ENCODE measurements around the gene L1CAM.

The L1CAM gene, protein sequence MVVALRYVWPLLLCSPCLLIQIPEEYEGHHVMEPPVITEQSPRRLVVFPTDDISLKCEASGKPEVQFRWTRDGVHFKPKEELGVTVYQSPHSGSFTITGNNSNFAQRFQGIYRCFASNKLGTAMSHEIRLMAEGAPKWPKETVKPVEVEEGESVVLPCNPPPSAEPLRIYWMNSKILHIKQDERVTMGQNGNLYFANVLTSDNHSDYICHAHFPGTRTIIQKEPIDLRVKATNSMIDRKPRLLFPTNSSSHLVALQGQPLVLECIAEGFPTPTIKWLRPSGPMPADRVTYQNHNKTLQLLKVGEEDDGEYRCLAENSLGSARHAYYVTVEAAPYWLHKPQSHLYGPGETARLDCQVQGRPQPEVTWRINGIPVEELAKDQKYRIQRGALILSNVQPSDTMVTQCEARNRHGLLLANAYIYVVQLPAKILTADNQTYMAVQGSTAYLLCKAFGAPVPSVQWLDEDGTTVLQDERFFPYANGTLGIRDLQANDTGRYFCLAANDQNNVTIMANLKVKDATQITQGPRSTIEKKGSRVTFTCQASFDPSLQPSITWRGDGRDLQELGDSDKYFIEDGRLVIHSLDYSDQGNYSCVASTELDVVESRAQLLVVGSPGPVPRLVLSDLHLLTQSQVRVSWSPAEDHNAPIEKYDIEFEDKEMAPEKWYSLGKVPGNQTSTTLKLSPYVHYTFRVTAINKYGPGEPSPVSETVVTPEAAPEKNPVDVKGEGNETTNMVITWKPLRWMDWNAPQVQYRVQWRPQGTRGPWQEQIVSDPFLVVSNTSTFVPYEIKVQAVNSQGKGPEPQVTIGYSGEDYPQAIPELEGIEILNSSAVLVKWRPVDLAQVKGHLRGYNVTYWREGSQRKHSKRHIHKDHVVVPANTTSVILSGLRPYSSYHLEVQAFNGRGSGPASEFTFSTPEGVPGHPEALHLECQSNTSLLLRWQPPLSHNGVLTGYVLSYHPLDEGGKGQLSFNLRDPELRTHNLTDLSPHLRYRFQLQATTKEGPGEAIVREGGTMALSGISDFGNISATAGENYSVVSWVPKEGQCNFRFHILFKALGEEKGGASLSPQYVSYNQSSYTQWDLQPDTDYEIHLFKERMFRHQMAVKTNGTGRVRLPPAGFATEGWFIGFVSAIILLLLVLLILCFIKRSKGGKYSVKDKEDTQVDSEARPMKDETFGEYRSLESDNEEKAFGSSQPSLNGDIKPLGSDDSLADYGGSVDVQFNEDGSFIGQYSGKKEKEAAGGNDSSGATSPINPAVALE

DNA sequence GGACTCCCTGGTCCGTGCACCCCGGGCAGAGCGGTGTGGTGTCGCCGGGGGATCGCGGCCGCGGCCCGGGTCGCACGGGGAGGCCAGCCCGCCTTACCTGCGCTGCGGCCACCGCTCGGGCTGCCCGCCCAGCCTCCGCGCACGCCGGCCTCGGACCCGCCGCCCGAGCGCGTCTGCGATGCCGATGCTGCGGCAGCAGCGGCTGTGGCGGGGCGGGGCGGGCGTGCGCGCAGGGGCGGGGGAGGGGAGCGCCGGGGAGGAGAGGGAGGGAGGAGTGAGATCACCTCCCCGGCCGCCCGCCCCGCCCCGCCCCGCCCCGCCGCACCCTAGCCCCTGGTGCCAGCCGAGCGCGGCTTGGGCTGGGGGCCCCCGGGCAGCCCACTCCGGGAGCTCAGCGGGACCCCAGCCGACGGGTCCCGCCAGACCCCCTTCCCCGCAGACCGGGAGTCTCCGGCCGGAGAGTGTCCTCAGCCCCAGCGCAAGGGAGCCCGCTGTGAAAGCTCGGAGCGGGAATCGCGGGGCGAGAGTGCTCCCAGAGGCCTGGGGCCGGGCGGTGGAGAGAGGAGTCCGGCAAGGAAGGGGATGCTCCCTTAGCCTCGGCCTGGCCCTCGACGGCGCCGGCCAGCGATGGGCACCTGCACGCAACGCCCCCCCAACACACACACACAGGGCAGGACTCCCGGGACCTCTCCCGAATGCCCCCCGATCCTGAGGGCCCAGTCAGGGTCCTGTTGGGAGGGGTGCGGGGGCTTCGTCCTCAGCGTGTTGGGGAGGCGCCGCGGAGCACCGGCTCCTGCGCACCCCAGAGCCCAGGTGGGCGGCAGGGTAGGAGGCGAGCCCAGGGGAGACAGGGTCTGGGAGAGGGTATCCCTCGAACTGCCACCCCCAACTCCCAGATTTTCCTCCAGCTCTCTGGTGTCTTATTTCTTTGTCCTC lies at the start of gene L1CAM:
Gene L1CAM (minus strand): TSS at position 206 of the 936 bp plus-strand sequence. CDS start 10,337 bp downstream, outside the sequence.
- DNase-seq: no peak

DNA sequence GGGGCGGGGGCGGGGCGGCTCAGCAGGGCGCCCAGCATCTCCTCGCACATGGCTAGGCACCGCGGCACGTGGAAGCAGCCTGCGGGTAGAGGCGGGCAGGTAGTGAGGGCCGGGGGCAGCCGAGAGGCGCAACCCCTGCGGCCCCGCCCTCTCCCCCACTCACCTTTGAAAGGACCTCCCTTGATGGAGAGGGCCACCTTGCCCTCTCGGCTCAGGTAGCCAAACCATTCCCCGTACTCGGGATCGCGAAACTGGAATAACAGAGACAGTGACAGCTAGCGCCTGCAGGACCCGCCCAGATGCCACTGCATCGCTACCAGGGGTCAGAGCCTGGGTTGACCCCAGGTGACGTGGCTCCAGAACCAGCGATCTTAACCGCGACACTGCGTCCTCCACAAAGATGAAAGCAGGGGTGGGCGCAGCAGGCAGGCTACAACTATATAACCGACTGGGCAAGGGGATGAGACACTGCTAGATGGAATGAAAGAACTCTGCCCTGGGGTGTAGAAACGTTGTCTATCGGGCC lies 49.4 kb upstream of the L1CAM start:
- DNase-seq: no peak

DNA sequence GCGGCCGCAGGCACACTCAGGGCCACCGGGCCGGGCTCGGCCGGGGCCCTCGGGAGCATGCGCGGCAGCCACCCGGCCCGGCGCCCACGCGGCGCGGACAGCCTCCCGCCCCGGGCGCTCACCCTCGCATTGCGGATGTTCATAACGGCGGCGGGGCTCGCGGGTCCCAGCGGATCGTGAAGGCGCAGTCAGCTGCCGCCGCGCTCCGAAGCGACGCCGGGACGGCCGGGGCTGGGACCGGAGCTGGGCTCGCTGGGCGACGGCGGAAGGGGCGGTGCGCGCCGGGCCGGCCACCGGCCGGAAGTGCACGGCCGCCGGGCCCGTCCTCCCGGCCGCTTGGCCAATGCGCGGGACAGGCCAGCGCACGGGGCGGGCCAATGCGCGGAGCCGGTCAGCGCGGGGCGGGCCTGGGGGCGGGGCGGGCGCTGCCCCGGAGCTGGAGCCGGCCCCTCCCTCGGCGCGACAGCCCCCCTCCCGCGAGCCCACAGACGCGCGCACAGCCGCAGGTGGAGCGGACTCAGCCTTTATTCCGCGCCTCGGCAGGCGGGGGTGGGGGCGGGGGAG lies 48.9 kb upstream of the L1CAM start, which contains the start of gene NAA10:
Gene NAA10 (minus strand): TSS at position 276 of the 564 bp plus-strand sequence. CDS start 133 bp downstream, at position 143.
- DNase-seq: peak; percentile 79

DNA sequence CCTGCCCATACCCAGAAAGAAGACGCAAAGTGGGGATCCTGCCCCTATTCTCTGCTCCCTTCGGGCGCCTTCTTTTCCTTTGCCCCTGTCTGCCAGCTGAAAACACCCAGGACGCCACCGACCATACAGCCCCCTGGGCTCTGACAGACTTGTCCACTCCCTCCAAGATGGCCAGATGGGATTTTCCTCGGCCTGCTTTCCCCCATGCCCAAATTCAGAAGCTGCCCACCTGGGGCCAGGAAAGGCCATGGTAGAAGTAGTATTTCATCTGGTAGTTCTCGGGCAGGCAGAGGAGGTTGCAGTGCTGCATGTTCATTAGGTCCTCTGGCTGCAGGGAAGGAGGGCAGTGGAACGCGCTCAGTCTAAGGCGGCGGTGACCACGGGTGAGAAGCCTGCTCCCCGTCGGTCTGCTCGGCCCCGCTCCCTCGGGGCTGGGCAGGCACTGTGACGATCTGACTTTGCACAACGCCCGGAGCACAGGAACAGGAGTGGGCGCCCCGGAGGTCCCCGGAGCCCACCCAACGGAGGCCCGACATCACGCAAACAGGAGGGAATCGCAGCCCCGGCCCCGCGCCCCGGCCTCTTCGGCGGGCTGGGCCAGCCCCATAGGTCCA lies 48.3 kb upstream of the L1CAM start:
- DNase-seq: no peak

DNA sequence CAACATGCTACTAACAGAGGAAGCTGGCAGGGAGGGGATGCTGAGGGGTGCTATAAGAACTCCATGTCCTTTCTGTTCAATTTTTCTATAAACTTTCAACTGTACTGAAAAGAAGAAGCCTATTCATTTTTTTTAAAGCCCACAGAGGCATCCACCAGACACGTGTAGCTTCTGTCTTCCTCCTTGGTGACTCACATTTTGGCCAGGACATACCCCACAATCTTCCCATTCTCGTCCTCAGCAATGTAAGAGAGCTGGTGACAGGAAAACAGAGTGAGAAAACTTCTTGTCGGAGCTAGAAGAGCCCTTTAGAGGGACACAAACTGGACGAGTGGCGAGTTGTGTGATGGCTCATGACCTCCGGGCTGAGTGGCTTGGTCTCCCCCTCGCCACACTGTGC lies 47.8 kb upstream of the L1CAM start:
- no peak for DNase-seq

DNA sequence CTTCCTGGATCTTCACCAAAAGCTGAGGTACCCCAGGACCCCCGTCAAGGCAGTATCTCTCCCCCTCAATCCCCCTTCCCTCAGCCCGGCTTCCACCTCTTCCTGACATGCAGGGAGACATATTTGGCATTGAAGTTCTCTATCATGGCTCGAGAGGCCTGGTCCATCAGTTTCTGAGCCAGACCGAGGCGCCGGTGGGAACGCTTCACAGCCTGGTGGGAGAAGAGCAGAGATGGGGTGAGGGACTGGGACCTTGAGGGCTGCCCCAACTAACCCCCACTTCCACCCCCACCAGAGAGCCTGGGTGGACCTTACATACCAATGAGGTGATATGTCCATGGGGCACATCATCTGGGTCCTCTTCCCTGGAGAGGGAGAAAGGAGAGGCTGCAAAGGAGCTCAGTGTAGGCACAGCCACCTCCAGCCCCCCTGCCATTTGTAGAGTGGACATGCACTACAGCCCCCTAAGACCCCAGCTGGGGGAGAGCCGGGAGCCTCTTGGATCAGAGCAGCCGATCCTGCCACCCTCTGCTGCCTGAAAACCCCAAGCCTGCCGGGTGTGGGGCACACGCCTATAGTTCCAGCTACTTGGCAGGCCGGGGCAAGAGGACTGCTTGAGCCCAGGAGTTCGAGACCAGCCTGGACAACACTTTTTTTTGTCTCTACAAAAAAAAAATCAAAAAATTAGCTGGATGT lies 46.4 kb upstream of the L1CAM start:
- DNase-seq: no peak

DNA sequence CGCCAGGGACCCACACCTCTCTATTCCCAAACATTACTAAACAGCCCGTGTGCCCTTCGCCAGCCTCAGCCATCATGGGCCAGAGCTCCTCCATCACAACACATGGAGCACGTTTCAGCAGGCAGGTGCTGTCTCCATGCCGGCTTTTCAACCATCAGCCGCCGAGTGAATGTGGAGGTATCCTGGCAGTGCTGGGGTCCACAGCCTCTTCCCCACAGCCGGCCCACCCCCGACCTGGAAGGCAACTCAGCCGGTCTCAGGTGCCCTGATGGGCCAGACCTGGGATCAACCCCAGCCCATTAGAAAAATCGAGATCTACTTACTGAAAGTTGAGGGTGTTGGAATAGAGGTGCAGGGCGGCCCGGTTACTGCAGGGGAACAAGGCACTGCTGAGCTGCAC lies 45.8 kb upstream of the L1CAM start:
- no peak for DNase-seq

DNA sequence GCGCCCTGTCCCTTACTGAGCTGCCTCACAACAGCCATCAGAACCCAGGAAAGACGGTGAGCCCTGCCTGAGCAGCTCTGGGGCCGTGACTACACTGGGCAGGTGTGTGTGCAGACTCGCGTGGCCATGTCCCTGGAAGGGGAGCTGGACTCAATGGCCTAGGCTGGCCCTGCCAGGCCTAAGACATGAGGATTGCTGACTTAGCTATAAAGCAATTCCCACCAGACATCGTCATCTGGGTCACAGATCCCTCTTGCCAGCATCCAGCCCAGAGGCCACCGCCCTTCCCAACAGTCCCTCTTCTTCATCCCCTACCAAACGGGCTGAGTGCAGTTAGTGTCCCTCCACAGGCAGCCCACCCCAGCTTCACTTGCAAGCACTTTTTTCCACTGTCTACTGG lies 45.2 kb upstream of the L1CAM start:
- no peak for DNase-seq

DNA sequence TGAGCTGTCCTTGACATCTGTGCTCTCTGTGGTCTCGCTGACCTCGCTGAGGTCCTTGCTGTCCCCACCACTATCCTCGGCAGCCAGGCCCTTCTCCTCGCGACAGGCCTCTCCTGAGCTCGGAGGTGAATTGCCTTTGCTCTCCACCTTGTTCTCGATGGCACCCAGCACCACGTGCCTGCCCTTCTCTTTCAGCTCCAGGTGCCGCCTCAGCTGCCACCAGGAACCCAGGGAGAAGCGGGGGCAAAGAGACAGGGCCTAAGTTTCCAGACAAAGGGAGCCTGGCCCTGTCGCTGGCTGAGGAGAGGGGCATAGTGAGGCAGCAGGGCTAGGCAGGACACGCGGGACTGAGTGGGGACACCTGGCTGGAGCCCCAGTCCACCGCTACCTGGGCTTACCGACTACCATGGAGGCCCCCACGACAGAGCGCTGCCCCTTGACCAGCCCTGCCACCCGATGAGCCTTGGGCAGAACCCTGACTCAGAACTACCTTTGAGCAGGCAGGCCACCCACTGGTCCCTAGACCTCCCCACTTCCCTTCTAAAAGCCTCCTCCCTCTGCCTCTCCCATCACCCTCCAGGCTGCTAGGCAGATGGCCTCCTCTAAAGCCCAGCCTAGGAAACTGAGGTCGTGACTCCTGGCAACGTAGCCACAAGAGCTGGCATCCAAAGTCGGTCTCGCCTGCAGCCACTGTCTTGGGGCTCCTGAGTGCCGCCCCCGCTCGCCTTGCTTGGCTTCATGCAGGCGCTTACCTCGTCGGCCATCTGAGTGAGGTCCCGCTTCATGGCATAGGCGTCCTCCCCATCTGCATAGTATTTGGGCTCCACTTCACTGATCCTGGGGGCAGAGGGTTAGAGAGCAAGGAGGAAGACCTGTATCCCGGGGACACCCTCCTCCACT lies 44.3 kb upstream of the L1CAM start:
- no peak for DNase-seq

DNA sequence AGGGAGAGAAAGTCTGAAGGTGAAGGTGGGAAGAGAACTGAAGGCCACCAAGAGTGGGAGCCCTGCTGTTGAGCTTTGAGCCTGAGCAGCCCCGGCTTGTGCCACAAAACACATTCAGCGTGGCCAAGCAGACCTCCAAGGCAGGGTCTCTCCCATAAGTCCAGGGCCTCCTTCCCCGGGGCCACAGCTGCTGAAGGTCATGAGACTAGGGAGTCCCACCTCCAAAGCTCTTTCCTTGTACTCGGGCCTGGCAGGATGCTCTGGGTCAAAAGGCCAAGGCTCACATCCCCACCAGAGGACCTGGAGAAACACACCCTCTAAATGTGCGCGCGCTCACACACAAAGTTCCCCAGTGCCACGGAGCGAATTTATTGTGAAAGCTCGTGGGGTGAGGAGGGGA lies 43.6 kb upstream of the L1CAM start:
- no peak for DNase-seq

DNA sequence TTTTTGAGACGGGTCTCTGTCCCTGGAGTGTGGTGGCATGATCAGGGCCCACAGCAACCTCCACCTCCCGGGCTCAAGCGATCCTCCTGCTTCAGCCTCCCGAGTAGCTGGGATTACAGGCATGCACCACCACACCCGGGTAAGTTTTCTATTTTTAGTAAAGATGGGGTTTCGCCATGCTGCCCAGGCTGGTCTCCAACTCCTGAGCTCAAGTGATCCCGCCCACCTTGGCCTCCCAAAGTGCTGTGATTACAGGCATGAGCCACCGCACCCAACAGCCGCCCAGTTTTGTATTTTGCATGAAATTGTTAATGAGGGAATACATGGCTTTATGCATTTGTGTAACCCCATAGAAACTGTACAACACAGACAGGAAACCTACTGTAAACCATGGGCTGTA lies 42.9 kb upstream of the L1CAM start:
- no peak for DNase-seq

DNA sequence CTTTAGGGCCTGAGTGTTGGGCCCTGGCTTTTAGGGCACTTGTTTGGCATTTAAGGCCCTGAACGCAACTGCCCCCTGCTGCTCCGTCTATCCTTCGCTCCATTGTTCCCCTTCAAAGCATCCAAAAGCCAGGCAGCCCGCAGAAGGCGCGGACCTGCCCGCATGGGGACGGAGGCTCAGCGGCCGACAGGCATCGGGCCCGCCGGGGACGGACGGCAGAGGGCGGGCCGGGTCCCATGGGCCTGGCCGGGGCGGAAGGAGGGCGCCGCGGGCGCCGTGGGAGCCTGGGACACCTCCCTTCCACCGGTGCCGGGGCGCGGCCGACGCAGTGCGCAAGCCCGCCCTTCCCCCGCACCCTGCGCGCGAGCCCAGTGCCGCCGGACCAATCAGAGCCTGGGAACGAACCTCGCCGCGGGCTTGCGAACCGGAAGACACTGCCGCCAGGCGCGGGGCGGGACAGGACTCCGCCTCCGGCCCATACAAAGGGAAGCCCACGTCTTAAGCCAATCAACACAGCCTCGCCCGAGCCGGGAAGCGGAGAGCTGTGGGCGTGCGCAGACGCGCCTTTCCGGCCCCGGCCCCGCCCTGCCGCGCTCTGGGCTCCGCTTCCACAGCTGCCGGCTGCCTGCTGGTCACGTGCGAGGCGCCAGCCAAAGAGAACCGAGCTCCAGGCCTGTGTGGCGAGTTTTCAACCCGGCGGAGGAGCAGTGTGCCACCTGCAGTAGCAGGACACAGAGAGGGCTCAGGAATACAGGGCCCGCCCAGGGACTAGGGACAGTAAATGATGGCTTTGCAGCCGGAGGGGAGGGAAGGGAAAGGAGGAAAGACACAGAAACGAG lies 42.2 kb upstream of the L1CAM start:
- peak; percentile 99 for DNase-seq

DNA sequence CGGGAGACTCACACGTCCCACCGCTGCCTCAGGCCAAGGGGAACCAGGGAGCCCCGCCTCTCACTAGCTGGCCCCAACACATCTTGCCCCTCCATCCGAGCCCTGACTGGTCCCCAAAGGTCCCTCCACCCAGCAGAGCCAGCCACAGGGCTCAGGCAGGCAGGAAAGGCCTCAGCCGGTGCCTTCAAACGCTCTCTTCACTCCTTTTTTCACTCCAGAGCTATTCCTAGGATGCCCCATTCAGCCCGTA lies 41.6 kb upstream of the L1CAM start:
- no peak for DNase-seq

DNA sequence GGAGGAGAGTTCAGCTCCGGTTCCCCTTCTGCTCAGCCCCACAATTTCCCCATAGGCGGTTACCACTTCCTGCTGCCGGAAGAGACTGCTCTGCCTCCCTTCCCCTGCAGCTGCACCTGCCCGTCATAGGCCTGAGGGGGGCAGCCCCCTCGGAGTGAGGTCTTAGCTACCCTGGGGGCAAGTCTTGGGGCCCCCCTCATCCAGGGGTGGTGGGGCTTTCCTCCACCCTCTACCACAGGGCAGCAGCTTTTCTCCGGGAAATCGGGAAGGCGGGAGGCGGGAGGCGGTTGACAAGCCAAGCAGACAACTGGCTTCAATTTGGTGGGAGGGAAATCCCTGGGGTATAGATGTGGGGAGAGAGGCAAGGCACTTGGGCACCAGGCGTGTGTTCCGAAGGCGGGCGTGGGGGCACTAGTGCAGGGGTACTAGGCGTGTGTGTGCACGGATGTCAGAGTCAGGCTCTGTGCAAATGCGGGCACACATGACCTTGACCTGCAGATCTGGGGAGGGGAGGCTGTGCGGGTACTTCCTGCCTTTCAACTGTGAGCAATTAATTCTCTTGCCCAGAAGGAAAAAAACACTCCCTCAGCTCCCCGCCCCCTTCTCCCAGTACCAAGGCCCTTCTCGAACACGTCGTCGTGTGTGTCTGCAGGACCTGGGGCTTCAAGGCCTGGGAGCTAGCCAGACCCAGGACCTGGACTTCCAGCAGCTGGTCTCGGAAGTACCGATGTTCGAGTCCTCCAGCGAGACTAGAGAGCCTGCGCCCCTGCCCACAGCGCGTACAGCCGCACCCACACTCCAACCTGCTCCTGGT lies 41.1 kb upstream of the L1CAM start:
- peak; percentile 76 for DNase-seq

DNA sequence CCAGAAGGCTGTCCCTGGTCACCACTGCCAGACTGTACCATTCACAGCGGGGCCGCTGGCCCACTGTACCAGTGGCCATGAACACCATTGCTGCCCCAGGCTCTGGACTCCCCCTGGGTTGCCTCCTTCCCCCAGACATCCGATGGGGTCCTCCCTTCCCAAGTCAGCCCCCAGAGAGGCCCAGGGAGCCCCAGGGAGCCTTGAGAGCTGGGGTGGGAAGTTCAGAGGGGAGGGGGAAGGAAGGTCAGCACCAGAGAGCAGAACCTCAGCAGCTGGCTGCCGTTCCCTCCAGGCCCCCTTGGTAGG lies 40.5 kb upstream of the L1CAM start:
- DNase-seq: no peak

DNA sequence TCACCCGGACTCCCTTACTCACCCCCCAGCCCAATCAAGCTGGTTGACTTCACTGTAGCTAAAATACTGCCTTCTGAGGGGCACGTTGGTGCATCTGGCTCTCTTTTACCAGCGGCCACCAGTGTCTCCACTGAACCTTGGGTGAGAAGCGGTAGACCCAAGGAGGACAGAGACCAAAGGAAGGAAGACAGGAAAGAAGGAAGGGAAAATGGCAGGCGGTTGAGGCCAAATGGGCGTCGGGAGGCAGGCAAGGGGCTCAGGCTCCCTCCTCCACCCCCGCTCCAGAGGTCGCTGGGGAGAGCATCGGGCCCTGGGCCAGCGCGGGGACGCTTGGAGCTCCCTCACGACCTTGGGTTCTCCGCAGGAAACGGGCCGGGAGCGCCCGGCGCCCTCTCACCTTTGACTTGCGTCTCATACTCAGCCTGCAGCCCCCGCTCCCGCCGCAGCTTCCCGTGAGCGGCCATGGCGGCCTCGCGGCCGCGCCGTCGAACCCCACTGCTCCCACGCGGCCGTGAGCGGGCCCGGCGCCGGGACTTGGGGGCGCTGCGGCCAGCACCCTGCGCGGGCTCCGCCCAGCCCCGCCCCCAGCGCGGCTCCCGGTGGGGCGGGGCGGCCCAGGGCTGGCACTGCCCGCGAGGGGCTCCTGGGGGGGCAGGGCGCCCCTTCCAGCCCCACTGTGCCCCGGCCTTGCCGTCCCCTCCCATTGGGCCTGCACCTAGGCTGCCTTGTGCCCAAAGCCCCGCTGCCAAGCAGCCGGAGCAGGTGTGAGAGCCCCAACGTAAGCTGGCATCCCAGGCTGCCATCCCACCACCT lies 40.0 kb upstream of the L1CAM start, which contains the start of gene ARHGAP4:
Gene ARHGAP4 (minus strand): TSS at position 526 of the 813 bp plus-strand sequence. CDS start 62 bp downstream, at position 464.
- DNase-seq: peak; percentile 44

DNA sequence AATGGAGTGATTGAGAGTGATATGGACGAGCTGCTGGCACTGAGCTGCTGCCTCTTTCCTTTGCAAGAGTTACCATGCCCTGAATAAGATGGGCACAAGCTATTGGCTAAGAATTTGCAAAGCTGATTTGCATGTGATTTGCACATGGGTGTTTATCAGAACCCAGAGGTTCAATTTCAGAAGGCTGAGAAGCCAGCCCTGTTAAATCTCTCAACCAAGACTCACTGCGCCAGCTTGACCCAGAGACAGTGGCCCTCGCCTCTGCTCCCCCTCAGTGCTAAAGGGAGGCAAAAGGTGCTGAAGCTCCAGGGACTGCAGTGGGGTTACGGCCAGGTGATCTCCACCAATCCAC lies 39.4 kb upstream of the L1CAM start:
- DNase-seq: no peak

Data from NCI-H1105 (cell line).